Retinal pigment epithelial cell (primary cell): ENCODE results near the gene PLXND1.
A peak's percentile ranks its signal among the peaks of the same experiment; 100 is the strongest.

Experiments
- DNase-seq: peaks from one replicate; pipeline ENCODE4 v3.0.0-alpha.2; 2010; ENCODE audit warnings: low read depth
- H3K4me3 ChIP-seq: 2 replicates; pipeline ENCODE4 v1.5.1; 2011; ENCODE audit warnings: mild to moderate bottlenecking, low read length, control low read depth, moderate library complexity
- CTCF ChIP-seq: conservative IDR thresholded peaks from 2 replicates; pipeline ENCODE4 v1.5.1; 2011; ENCODE audit warnings: low read depth, low read length, control low read depth, inconsistent platforms

Gene PLXND1

GRCh38 chr3:129635656-129636055 lies 29.2 kb upstream of the PLXND1 start:
- DNase-seq = no peak
- no peak overlapping the region for H3K4me3 ChIP-seq
- no peak for TF ChIP-seq CTCF

DNA sequence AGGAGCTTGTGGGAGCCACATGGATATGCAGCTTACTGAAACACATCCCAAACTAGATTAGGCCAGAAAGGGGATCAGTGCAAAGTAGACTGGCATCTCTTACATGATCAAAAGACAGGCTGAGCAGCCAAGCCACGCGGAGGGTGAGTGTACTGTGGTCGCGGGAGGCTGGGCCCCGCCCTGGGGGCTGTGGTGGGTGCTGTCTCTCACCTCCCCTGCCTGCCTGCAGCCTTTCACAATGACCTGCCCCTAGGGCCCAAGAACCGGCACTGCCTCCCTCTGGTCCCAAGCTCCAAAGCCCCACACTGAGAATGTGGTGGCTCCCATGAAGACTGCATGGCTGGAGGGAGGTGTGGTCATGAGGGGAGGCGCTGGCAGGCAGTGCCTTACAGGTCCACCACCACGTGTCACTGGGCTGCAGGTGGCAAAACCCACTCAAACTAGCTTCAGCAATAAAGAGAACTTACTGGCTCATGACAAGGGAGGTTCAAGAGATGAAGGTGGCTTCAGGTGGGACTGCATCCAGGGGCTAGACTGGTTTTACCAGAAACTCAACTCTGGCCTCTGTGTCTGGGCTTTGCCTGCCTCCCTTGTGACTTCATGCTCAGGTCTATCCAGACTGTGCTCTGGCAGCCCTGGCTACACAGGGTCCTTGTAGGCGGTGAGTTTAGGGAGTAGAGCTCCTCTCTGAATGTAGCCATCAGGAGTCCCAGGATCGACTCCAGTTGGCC lies 27.4 kb upstream of the PLXND1 start:
- H3K4me3 ChIP-seq = no peak overlapping the region
- no peak for TF ChIP-seq CTCF
- no peak for DNase-seq

GRCh38 chr3:129632977-129633376 lies 26.5 kb upstream of the PLXND1 start:
- no peak for DNase-seq
- TF ChIP-seq CTCF = no peak

GRCh38 chr3:129632556-129632955 lies 26.1 kb upstream of the PLXND1 start:
- TF ChIP-seq CTCF = no peak
- no peak overlapping the region for H3K4me3 ChIP-seq
- DNase-seq = no peak

More at GRCh38 chr3:129632977-129633376, 26.5 kb upstream of the PLXND1 start:
- H3K4me3 ChIP-seq = no peak overlapping the region

DNA sequence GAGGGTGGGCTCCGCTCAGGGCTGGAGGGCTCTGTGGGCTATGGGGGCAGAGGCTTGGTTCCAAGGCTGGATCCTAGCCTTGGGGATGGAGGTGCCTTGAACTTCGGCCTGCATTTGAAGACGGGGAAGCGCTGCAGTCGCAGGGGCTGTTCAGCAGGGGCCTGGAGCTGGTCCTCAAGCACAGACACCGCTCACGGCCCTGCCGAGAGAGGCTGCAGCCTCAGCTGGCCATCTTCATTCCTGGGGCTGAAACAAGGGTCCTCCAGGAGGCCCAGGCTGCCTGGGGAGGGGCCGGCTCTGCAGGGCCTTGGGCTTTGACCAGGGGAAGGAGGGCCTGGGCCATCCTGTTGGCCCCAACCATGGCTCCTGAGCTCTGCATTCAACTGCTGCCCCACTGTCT lies 25.6 kb upstream of the PLXND1 start:
- TF ChIP-seq CTCF = no peak
- H3K4me3 ChIP-seq = no peak overlapping the region
- DNase-seq = no peak

DNA sequence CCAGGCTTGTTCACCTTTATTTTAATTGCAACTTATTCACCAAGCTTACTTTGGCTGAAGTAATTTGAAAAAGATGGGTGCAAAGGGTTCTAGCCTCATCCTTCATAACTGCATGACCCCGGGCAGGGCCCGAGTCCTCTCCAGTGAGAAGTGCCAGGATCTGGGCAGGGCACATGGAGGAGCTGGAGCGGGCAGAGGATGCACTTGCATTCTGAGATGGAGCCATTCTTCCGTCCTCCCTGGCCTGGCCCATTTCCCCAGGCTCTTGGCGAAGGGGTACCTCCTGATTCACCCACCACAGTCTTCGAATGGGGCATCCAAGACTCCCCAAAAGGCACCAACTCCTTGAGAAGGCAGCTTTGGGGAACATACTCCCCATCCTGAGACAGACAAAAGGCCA lies 22.5 kb upstream of the PLXND1 start:
- H3K4me3 ChIP-seq = no peak overlapping the region
- no peak for TF ChIP-seq CTCF
- no peak for DNase-seq

DNA sequence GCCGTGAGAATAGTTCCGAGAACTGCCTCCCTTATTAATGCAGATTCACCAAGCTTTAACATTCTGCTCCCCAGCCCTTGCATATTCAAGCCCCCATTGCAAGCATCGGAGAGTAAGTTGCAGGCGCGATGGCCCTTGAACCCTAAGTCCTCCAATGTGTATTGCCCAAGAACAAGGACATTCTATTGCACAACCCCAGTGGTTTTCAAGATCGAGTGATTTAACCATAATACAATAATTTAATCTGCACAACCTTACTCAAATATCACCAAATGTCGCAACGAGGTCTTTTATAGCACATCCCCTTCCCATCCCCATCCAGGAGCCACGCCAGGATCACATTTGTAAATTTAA lies 21.7 kb upstream of the PLXND1 start:
- TF ChIP-seq CTCF = no peak
- H3K4me3 ChIP-seq = peak overlapping the region; percentile 43
- no peak for DNase-seq
